NCI-H2029 (cell line): ENCODE data around the gene LYZL2.
A peak's percentile ranks its signal among the peaks of the same experiment; 100 is the strongest.
"Not testable (repeated sequence)": the region's sequence is repeated elsewhere in the genome, so short reads cannot be mapped to it uniquely, and the experiment has no call there.

Experiments
- DNase-seq: peaks from one replicate; lab custom pipeline; 2025; lab: John Stamatoyannopoulos, UW

The LYZL2 gene

DNA sequence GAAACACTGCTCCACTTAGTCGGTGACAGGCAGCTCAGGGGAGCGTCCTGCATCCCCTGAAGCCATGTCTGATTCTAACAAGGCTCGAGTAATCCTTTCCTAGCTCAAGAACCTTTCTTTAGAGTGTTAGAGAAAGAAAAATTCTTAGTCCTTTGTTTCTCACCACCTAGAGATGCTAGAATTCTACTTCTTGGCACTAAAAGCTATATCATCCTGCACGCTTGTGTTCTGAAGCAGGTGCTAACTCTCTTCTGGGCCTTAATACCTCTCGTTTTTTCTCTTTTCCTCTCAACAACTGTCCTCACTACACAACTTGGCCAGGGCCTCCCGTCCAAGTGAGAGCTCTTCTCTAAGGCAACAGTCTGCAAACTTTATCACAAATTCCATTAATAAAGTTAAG, at the start of gene LYZL2:
Gene LYZL2, minus strand, starts transcription at position 101 of the 400 bp plus-strand sequence. CDS start 2,838 bp downstream, outside the sequence.
- no peak for DNase-seq

DNA sequence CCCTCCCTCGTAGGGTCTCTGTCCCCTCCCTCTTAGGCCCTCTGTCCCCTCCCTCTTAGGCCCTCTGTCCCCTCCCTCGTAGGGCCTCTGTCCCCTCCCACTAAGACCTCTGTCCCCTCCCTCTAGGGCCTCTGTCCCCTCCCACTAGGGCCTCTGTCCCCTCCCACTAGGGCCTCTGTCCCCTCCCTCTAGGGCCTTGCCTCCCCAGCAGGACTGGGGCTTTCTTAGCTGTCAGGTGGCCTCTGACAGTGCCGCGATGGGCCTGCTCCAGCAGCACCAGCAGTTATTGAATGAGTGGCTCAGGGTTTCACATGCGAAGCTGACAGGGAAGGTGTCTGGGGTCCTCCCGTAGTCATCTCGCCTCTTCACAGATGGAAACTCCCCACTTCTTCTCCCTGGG, 48.1 kb upstream of the LYZL2 start:
- not testable (repeated sequence) for DNase-seq

GRCh38 chr10:30677146-30677545, 47.6 kb upstream of the LYZL2 start:
- not testable (repeated sequence) for DNase-seq

DNA sequence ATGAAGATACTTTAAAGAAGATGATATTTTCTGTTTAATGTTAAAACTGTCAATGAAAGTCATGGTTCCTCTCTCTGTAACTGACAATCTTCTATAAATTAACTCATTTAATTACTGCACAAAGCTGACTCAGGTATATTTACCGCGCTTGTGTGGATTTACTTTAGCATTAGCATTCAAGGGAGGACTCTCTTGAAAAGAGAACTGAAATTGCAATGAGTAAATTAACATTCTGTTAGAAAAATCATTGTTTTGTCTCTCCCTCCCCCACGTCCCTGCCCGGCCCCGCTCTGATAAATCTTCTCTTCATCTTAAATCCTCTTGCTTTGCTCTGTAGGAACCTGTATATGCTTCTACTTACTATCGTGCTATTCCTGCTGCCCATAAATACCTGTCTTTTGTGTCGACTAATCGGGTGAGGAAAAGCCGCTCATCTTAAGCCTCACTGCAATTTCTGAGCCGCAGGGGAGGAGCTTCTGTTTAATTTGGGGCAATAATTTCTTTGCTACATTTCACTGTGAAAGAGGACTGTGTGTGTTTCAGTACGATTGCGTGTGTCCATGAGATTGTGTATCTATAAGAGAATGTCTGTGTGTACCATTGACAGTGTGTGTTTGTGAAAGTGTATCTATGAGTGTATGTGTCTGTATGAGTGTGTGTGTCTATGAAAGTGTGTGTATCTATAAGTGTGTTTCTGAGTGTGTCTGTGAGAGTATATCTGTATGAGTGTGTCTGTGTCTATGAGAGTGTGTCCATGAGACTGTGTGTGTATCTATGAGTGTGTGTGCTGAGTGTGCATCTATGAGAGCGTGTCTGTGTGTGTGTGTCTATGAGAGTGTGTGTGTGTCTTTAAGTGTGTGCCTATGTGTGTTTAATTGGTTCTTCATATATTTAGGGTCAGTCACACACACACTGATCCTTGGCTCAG, 46.5 kb upstream of the LYZL2 start:
- no peak for DNase-seq

GRCh38 chr10:30674796-30675195, 45.2 kb upstream of the LYZL2 start:
- no peak for DNase-seq

DNA sequence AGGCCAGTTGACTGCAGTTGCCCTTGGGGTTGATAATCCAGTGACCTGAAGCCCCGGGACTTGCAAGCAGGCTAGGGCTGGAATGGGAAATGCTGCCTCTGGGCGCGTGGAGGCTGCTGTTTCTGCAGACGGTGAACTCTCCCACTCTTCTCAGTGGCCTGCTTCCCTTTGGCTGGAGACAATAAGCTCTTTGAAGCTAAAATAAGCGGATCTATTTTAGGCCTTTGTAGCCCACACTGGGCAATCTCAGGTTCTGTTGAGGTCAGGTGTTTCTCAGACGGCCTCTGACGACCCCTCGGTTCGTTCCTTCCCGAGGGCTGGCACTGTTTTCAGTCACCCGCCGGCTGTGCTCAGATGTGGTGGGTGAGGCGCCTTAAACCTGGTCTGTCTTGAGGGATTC, 43.7 kb upstream of the LYZL2 start:
- not testable (repeated sequence) for DNase-seq

DNA sequence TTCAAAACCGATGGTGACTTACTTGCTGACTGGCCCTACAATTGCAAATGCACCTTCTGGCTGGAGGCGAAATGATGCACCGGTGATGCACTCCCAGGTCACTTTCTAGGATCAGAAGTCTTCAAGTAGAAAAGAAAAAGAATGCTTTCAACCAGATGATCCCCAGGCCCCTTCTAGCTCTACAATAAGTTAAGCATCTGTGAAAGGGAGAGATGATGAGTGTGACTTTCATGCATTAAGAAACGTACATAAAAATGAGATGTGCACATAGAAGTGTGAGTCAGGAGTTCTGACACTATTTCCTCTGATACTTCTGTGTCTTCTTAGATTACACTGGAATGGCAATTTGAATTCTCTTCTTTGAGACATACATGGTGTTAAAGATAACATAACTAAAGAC, 42.8 kb upstream of the LYZL2 start:
- DNase-seq = not testable (repeated sequence)

DNA sequence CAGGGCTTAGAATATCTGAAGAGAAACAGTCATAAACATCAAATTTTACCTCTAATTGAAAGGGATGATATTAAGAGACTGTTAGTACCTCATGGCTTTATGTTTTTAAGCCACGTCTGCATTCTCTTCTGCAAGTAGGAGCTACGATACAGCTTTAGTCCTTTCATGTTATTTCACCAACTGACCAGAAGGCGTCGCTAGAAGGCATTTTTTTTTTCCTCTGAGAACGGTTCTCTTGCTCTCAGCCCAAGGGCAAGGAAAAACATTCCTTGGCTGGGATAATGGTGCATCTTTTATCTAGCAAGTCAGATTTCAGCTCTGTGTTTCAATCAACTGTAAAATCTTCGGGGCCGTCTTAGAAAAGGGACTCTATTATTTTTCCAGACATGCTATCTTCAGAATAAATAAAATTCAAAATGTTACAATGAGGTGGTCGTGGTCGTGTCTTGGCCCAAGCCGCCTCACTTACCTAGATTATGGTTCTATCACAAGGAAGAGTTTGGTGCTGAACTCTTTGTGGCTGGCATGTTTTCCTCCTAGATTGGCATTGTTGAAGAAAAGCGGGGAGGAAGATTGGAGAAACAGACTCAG, 41.6 kb upstream of the LYZL2 start:
- peak; percentile 8 for DNase-seq

- not testable (repeated sequence) for DNase-seq
Measured at GRCh38 chr10:30667982-30668381, 38.4 kb upstream of the LYZL2 start.

DNA sequence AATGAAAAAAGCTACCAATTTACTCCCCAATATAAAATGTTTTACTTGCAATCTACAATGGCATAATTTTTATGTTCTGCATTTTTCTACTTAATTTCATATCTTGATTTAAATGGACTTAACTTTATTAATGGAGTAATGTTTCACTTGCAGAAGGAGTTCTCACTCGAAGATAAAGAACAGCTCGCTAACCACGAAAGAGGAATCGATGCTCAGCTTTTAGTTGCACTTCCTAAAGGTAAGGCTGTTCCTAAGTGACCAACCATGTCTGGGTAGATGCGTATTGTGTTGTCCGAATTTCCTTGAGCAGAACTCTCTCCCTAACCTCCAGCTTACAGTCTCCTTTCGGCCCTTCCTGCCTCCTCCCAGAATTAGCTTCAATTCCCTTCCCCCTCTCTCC, 33.9 kb upstream of the LYZL2 start:
- DNase-seq = not testable (repeated sequence)

- DNase-seq = no peak
Measured at GRCh38 chr10:30662814-30663213, 33.3 kb upstream of the LYZL2 start.

GRCh38 chr10:30660314-30660713, 30.8 kb upstream of the LYZL2 start:
- not testable (repeated sequence) for DNase-seq

- DNase-seq = no peak
Measured at GRCh38 chr10:30656233-30656632, 26.7 kb upstream of the LYZL2 start.

DNA sequence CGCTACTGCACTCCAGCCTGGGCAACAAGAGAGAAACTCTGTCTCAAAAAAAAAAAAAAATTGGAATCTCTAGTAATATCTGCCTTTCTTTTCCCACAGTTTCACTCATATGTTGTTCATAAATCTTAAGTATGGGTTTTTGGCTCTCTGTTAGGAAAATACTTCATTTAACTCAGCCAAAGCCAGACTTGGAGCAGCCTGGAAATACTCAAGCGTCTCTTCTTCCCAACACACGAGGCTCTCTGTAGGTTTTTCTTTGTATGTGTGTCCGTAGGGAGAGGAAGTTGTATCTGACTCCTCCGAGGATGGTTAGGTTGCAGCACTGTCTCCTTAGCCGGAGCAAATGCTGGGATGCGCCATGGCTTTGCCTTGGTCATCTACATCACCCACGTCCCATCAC, 25.4 kb upstream of the LYZL2 start:
- not testable (repeated sequence) for DNase-seq

GRCh38 chr10:30651470-30652397, 22.2 kb upstream of the LYZL2 start:
- not testable (repeated sequence) for DNase-seq

DNA sequence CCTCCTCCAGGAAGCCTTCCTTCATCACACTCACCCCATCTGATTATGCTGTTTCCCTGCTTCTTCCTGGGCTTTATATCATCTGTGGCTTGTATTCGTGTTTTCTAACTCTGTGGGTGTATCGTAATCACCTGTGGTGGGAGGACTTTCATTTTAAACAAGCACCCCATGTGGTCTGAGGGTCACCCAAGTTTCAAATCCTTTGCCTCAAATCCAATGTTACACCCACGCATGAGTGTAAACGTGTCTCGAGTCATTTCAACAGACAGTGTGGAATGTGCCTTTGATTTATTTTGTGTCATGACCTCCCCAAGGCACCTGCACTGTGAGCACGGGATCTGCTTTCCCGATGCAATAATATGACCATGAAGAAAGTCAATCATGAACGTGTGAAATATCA, 17.5 kb upstream of the LYZL2 start:
- DNase-seq = no peak

- DNase-seq = no peak
Measured at GRCh38 chr10:30645340-30645827, 15.8 kb upstream of the LYZL2 start.

DNA sequence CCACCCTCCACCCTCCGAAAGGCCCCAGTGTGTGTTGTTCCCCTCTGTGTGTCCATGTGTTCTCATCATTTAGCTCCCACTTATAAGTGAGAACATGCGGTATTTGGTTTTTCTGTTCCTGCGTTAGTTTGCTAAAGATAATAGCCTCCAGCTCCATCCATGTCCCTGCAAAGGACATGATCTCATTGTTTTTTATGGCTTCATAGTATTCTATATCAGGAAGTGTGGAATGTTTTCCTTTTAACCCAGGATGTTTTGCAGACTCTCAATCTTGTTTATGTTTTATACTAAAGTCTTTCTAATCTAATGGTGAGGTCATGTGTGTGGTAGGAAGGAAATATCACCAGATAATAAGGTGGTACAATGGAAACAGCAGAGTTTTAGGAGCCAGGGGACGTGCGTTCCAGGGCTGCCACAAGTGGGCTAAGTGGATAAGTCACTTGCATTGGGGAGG, 14.9 kb upstream of the LYZL2 start:
- DNase-seq = not testable (repeated sequence)

GRCh38 chr10:30643557-30644199, 14.1 kb upstream of the LYZL2 start:
- not testable (repeated sequence) for DNase-seq

- not testable (repeated sequence) for DNase-seq
Measured at GRCh38 chr10:30642856-30643255, 13.3 kb upstream of the LYZL2 start.
